ENCODE data around the gene KLK8.

Gene KLK8

DNA sequence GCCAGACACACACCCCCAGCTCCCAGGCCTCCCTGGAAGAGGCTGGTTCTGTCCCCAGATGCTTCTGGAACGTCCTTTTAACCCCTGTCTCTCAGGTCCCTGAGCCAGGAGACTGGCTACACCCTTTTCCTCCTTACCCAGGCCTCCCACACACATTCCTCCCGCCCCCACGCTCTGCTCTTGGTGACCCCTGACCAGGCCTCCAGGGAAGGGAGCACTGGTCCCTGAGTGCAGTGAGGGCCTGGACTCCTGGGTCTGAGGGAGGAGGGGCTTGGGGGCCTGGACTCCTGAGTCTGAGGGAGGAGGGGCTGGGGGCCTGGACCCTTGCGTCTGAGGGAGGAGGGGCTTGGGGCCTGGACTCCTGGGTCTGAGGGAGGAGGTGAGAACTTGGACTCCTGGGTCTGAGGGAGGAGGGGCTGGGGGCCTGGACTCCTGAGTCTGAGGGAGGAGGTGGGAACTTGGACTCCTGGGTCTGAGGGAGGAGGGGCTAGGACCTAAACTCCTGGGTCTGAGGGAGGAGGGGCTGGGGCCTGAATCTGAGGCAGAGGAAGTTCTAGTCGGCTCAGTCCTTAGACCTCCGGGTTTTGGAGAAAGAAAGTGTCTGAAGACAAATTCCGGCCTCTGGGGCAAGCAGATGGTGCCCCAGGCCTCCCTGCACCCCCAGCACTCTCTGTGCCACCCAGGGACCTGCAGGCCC is 32.5 kb downstream of the KLK8 start:
- H3K4me3 ChIP-seq (ENCODE audit: low read depth, low read length), result no peak overlapping the region
- TF ChIP-seq CTCF (IDR thresholded peaks at IDR 0.05; ENCODE audit: insufficient read depth, low read depth, low read length, missing control alignments), result no peak
- no peak for DNase-seq (ENCODE audit: low read depth)

GRCh38 chr19:50967929-50968715 is 33.3 kb downstream of the KLK8 start:
- H3K4me3 ChIP-seq (ENCODE audit: low read depth, low read length), result no peak overlapping the region
- TF ChIP-seq CTCF (IDR thresholded peaks at IDR 0.05; ENCODE audit: insufficient read depth, low read depth, low read length, missing control alignments), result no peak
- no peak for DNase-seq (ENCODE audit: low read depth)

GRCh38 chr19:50964266-50964665 is 37.1 kb downstream of the KLK8 start:
- no peak for TF ChIP-seq CTCF (IDR thresholded peaks at IDR 0.05; ENCODE audit: insufficient read depth, low read depth, low read length, missing control alignments)
- no peak for DNase-seq (ENCODE audit: low read depth)
- no peak overlapping the region for H3K4me3 ChIP-seq (ENCODE audit: low read depth, low read length)

GRCh38 chr19:50963381-50963780 is 38.0 kb downstream of the KLK8 start:
- no peak overlapping the region for H3K4me3 ChIP-seq (ENCODE audit: low read depth, low read length)
- DNase-seq (ENCODE audit: low read depth), result no peak
- no peak for TF ChIP-seq CTCF (IDR thresholded peaks at IDR 0.05; ENCODE audit: insufficient read depth, low read depth, low read length, missing control alignments)

DNA sequence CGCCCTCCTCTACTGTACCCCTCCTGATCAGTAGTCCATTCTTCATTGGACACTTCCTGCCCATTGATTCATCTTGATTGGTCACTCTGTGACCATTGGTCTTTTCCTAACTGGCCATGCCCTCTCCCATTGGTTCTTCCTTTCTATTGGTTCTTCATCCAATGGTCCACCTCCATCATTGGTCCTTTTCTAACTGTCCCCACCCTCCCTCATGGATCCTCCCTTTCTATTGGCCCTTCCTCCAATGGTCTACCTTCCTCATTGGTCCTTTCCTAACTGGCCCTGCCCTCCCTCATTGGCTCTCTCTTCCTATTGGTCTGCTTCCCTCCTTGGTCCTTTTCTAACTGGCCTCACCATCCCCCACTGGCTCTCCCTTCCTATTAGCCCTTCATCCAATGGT is 39.2 kb downstream of the KLK8 start:
- no peak for TF ChIP-seq CTCF (IDR thresholded peaks at IDR 0.05; ENCODE audit: insufficient read depth, low read depth, low read length, missing control alignments)
- no peak overlapping the region for H3K4me3 ChIP-seq (ENCODE audit: low read depth, low read length)
- no peak for DNase-seq (ENCODE audit: low read depth)

DNA sequence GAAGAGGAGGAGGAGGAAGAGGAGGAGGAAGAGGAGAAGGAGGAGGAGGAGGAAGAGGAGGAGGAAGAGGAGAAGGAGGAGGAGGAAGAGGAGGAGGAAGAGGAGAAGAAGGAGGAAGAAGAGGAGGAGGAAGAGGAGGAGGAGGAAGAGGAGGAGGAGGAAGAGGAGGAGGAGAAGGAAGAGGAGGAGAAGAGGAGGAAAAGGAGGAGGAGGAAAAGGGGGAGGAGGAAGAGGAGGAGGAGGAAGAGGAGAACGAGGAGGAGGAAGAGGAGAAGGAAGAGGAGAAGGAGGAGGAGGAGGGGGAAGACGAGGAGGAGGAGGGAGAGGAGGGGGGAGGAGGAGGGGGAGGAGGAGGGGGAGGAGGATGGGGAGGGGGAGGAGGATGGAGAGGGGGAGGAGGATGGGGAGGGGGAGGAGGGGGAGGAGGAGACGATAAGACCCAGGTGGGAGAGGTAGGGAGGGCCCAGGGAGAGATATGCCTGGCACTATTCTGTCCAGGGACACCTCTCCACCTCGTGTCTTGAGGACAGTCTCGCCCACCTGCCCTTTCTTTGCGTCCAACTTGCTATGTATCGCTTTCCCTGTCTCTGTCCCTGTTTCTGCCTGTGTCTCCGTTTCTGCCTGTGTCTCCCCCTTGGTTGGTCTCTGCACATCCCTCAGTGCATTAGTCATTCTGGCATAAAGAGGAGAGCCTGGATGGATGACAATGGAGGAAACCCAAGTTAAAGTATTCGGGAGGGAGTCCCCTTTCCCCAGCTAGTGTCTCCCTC is 41.5 kb downstream of the KLK8 start:
- no peak for TF ChIP-seq CTCF (IDR thresholded peaks at IDR 0.05; ENCODE audit: insufficient read depth, low read depth, low read length, missing control alignments)
- H3K4me3 ChIP-seq (ENCODE audit: low read depth, low read length), result no peak overlapping the region
- DNase-seq (ENCODE audit: low read depth), result no peak
